ENCODE data around the gene TNKS2.
"Not testable (repeated sequence)": the region's sequence is repeated elsewhere in the genome, so short reads cannot be mapped to it uniquely, and the experiment has no call there.

TNKS2 gene

GRCh38 chr10:91797874-91798648, at the start of gene TNKS2:
Gene TNKS2, plus strand, starts transcription at chr10:91798426. Its CDS starts 265 bp downstream, at chr10:91798691.
- H3K4me3 ChIP-seq (replicated peaks; ENCODE audit: low read depth, low read length): peak within 1 kb of the TSS; percentile 93
- DNase-seq (ENCODE audit: low read depth): peak; percentile 94
- TF ChIP-seq, protein P1, sequence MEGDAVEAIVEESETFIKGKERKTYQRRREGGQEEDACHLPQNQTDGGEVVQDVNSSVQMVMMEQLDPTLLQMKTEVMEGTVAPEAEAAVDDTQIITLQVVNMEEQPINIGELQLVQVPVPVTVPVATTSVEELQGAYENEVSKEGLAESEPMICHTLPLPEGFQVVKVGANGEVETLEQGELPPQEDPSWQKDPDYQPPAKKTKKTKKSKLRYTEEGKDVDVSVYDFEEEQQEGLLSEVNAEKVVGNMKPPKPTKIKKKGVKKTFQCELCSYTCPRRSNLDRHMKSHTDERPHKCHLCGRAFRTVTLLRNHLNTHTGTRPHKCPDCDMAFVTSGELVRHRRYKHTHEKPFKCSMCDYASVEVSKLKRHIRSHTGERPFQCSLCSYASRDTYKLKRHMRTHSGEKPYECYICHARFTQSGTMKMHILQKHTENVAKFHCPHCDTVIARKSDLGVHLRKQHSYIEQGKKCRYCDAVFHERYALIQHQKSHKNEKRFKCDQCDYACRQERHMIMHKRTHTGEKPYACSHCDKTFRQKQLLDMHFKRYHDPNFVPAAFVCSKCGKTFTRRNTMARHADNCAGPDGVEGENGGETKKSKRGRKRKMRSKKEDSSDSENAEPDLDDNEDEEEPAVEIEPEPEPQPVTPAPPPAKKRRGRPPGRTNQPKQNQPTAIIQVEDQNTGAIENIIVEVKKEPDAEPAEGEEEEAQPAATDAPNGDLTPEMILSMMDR (IDR thresholded peaks at IDR 0.05; ENCODE audit: low read length, missing control alignments): no peak

GRCh38 chr10:91749592-91749991, 48.6 kb upstream of the TNKS2 start:
- not testable (repeated sequence) for H3K4me3 ChIP-seq (replicated peaks; ENCODE audit: low read depth, low read length); DNase-seq (ENCODE audit: low read depth)

GRCh38 chr10:91756286-91756685, 41.9 kb upstream of the TNKS2 start:
- peak; percentile 38 for DNase-seq (ENCODE audit: low read depth)
- TF ChIP-seq, protein P1 (IDR thresholded peaks at IDR 0.05; ENCODE audit: low read length, missing control alignments): no peak
- H3K4me3 ChIP-seq (replicated peaks; ENCODE audit: low read depth, low read length): no peak overlapping the region

DNA sequence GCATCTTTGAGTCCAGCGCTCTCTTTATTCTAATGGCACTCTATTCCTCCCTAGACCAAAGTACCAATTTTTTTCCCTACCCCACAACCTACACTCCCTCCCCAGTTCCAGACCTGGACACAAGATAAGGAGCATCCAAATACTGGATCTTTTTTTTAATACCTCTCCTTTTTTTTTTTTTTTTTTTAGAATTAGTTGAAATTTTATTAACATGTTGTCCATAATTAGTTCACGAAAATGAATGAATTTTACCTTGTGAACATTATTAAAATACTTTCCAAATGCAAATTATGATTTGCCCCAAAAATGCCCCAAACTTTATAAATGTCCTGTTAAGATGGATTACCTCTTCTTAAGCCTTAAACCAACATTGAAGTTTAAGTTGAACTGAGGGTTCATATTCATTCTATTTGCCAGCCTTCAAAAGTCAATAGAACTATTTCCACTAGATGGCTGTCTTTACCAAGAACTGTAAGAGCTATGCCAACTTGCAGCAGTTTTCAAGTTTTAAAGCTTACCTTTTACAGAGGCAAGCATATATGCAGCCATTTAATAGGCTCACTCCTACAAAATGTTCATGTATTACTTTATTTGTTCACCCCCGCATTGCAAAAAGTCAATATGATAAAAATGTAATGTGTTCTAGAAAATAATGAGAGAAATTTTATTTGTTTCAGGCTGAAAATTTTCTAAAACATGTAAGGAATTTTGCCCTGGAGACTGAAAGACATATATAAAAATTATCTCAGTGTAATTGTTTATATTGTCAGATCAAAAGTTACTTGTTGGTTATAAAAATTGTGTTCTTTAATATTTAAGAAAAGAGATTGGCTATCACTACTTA, 39.7 kb upstream of the TNKS2 start:
- TF ChIP-seq, protein P1 (IDR thresholded peaks at IDR 0.05; ENCODE audit: low read length, missing control alignments): peak; percentile 56
- peak; percentile 82 for DNase-seq (ENCODE audit: low read depth)
- no peak overlapping the region for H3K4me3 ChIP-seq (replicated peaks; ENCODE audit: low read depth, low read length)

DNA sequence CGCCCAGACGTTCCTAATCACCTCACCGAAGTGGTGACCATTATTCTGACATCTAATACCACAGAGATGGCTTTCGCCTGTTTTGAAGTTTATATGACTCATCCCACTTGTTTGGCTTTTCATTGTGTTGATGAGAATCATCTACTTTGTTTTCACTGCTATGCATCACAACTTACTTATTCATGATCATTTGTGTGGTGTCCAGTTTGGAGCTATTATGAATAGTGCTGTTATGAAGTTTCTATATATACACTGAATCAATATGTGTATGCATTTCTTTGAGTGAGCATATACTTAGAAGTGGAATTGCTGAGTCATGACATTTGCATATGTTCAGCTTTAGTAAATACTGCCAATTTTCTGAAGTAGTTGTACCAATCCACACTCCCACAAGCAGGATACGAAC, 38.6 kb upstream of the TNKS2 start:
- peak; percentile 14 for DNase-seq (ENCODE audit: low read depth)
- no peak overlapping the region for H3K4me3 ChIP-seq (replicated peaks; ENCODE audit: low read depth, low read length)
- TF ChIP-seq, protein P1 (IDR thresholded peaks at IDR 0.05; ENCODE audit: low read length, missing control alignments): no peak

- TF ChIP-seq, protein P1 (IDR thresholded peaks at IDR 0.05; ENCODE audit: low read length, missing control alignments): no peak
- no peak overlapping the region for H3K4me3 ChIP-seq (replicated peaks; ENCODE audit: low read depth, low read length)
- no peak for DNase-seq (ENCODE audit: low read depth)
Observed at GRCh38 chr10:91761721-91762120, 36.5 kb upstream of the TNKS2 start.

GRCh38 chr10:91762878-91763277, 35.3 kb upstream of the TNKS2 start:
- no peak for DNase-seq (ENCODE audit: low read depth)
- TF ChIP-seq, protein P1 (IDR thresholded peaks at IDR 0.05; ENCODE audit: low read length, missing control alignments): no peak
- no peak overlapping the region for H3K4me3 ChIP-seq (replicated peaks; ENCODE audit: low read depth, low read length)

All from fibroblast of pulmonary artery (primary cell).